Mesodermal cell (in vitro differentiated cells): ENCODE results near the gene SIDT1.

ENCODE experiments used
- H3K27ac ChIP-seq: 2 replicates; pipeline ENCODE4 v1.7.0; 2013; ENCODE audit warnings: mild to moderate bottlenecking, low read depth, low read length, moderate library complexity; ENCODE audit not compliant: severe bottlenecking
- H3K36me3 ChIP-seq: 2 replicates; pipeline ENCODE4 v1.7.1; 2013; ENCODE audit warnings: mild to moderate bottlenecking, low read length, moderate library complexity; ENCODE audit not compliant: control insufficient read depth, insufficient read depth
- H3K4me1 ChIP-seq: one replicate; pipeline ENCODE4 v1.7.1; 2013; ENCODE audit warnings: mild to moderate bottlenecking, low read length; ENCODE audit not compliant: insufficient read depth, control insufficient read depth, poor library complexity, severe bottlenecking
- H3K4me3 ChIP-seq: 2 replicates; pipeline ENCODE4 v1.7.0; 2013; ENCODE audit warnings: low read length, control low read depth, mild to moderate bottlenecking; ENCODE audit not compliant: insufficient read depth, poor library complexity, severe bottlenecking; ENCODE audit errors: extremely low read depth
- H3K9me3 ChIP-seq: 2 replicates; pipeline ENCODE4 v1.7.1; 2013; ENCODE audit warnings: mild to moderate bottlenecking, low read length, moderate library complexity; ENCODE audit not compliant: control insufficient read depth
- WGBS, 2 experiments: methylation state at CpG; one replicate each; pipeline ENCODE4 v1.1.5; 2013; ENCODE audit warnings: missing lambda C conversion rate in 2 of 2; ENCODE audit not compliant: insufficient coverage in 2 of 2; 5-methylcytosine and 5-hydroxymethylcytosine counted together

SIDT1 gene

GRCh38 chr3:113676261-113676660, 143.9 kb downstream of the SIDT1 start:
- Histone ChIP-seq H3K4me3 (no peak overlapping the region), H3K27ac (no peak overlapping the region), H3K4me1 (no peaks in the 10 kb centered on the region), H3K9me3 (no peaks in the 10 kb centered on the region), H3K36me3 (peaks cover 7% of the 10 kb centered on the region)
- WGBS, 2 experiments = 83% methylated on average over 1 of the region's 3 CpGs; no CpG with 5 or more reads in 1 of the 2 experiments

- H3K27ac ChIP-seq = no peak overlapping the region
- no CpG with 5 or more reads among the region's 1 CpG for WGBS, 2 experiments
- H3K4me3 ChIP-seq = no peak overlapping the region
- no peaks in the 10 kb centered on the region for H3K4me1 ChIP-seq
- H3K9me3 ChIP-seq = no peaks in the 10 kb centered on the region
- H3K36me3 ChIP-seq = peaks cover 7% of the 10 kb centered on the region
Measured at GRCh38 chr3:113677737-113678136, 145.4 kb downstream of the SIDT1 start.

DNA sequence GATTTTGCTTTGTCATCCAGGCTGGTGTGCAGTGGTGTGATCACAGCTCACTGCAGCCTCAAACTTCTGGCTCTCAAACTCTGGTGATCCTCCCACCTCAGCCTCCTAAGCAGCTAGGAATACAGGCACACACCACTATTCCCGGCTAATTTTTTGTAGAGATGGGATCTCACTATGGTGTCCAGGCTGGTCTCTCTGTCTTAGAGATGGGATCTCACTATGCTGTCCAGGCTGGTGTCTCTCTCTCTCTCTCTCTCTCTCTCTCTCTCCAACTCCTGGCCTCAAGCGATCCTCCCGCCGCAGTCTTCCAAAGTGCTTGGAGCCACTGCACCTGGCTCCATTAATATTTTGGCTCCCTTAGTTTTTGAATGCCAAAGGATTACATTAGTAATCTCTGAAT, 146.4 kb downstream of the SIDT1 start:
- no peaks in the 10 kb centered on the region for H3K4me1 ChIP-seq
- H3K27ac ChIP-seq = no peak overlapping the region
- peaks cover 7% of the 10 kb centered on the region for H3K36me3 ChIP-seq
- H3K4me3 ChIP-seq = no peak overlapping the region
- no CpG with 5 or more reads among the region's 4 CpGs for WGBS, 2 experiments
- H3K9me3 ChIP-seq = no peaks in the 10 kb centered on the region
